Adrenal gland (tissue), 5 donors: ENCODE data around the gene AGK.

Experiments
- CTCF ChIP-seq, 6 experiments: fragments of 450-650 bp in 4 of 6; fragments of 200-600 bp in 2 of 6; sonication (generic) in 1 of 6; IDR thresholded peaks; 1 replicate in 5 of 6; 2 replicates in 1 of 6; pipeline versions ENCODE4 v1.5.1 to v1.8.0; 2016 to 2021; ENCODE audit warnings: antibody characterized with exemption in 6 of 6, mild to moderate bottlenecking in 2 of 6, moderate library complexity in 1 of 6
- POLR2A ChIP-seq, 2 donors: fragments of 450-650 bp; IDR thresholded peaks; one replicate each; pipeline ENCODE4 v1.6.1; 2017; ENCODE audit warnings: antibody characterized with exemption in 2 of 2, mild to moderate bottlenecking in 2 of 2, moderate library complexity in 1 of 2
- donor health status: DM: no; HTN: no; CAD: no.

GRCh38 chr7:141571059-141571458 is 19.8 kb downstream of the AGK start:
- TF ChIP-seq CTCF (IDR thresholded peaks at IDR 0.05) (no peak), POLR2A (IDR thresholded peaks at IDR 0.05) (no peak)
